Measurements from ENCODE around the gene S100A12. TPM values are rescaled to one million over a fixed set of nuclear protein-coding genes. Genes with fewer than 3 reads are reported as not detected.

Gene S100A12
- polyA plus RNA-seq, 1 experiment, result not detected

- POLR2A ChIA-PET, result no interaction called here
- CTCF ChIA-PET, result interaction anchor here (0.6 to 2.8 kb wide), 4 partner anchors 16 to 232 kb away, joined by 3 to 6 read pairs (median 4); no protein-coding TSS in a partner anchor
- no peak for DNase-seq (ENCODE audit: low read depth)
- no peak overlapping the region for H3K4me3 ChIP-seq (ENCODE audit: low read depth, low read length)
- no peak for TF ChIP-seq CTCF (IDR thresholded peaks at IDR 0.05; ENCODE audit: insufficient read depth, low read depth, low read length)
- no peaks in the 10 kb centered on the region for H3K36me3 ChIP-seq (ENCODE audit: control insufficient read depth, insufficient read depth, low read length)
- H3K27me3 ChIP-seq (ENCODE audit: control insufficient read depth, insufficient read depth, low read length), result no peaks in the 10 kb centered on the region
Observed at GRCh38 chr1:153336650-153337049, 38.8 kb downstream of the S100A12 start.

GRCh38 chr1:153333902-153334301 is 41.5 kb downstream of the S100A12 start:
- Histone ChIP-seq H3K36me3 (ENCODE audit: control insufficient read depth, insufficient read depth, low read length) (no peaks in the 10 kb centered on the region), H3K4me3 (ENCODE audit: low read depth, low read length) (no peak overlapping the region), H3K27me3 (ENCODE audit: control insufficient read depth, insufficient read depth, low read length) (no peaks in the 10 kb centered on the region)
- ChIA-PET CTCF (no interaction called here), POLR2A (no interaction called here)
- DNase-seq (ENCODE audit: low read depth), result no peak
- TF ChIP-seq CTCF (IDR thresholded peaks at IDR 0.05; ENCODE audit: insufficient read depth, low read depth, low read length), result no peak

GRCh38 chr1:153324912-153325311 is 50.5 kb downstream of the S100A12 start:
- H3K27me3 ChIP-seq (ENCODE audit: control insufficient read depth, insufficient read depth, low read length), result no peaks in the 10 kb centered on the region
- TF ChIP-seq CTCF (IDR thresholded peaks at IDR 0.05; ENCODE audit: insufficient read depth, low read depth, low read length), result no peak
- H3K4me3 ChIP-seq (ENCODE audit: low read depth, low read length), result no peak overlapping the region
- no peaks in the 10 kb centered on the region for H3K36me3 ChIP-seq (ENCODE audit: control insufficient read depth, insufficient read depth, low read length)
- ChIA-PET POLR2A (no interaction called here), CTCF (no interaction called here)
- no peak for DNase-seq (ENCODE audit: low read depth)

Small RNA genes lying within 50 kb of the gene (small RNA-seq; reads per million reads assigned to genes)
- gene RNU6-160P (ENCODE audit: insufficient read length, low read depth, low replicate concordance), result not detected
- gene S100A15A (ENCODE audit: insufficient read length, low read depth, low replicate concordance), result not detected

Other genes starting within 250 kb of the S100A12 start
- not detected in 2 replicates for gene SPRR2G, start 224.7 kb downstream of the S100A12 start, polyA plus RNA-seq (2011; rRNA removed)
- gene LELP1, start 172.2 kb downstream of the S100A12 start, polyA plus RNA-seq (2011; rRNA removed), result not detected in 2 replicates
- not detected in 2 replicates for gene PRR9, start 158.0 kb downstream of the S100A12 start, polyA plus RNA-seq (2011; rRNA removed)
- not detected in 2 replicates for gene LORICRIN, start 115.9 kb downstream of the S100A12 start, polyA plus RNA-seq (2011; rRNA removed)
- not detected in 2 replicates for gene PGLYRP3, start 62.7 kb downstream of the S100A12 start, polyA plus RNA-seq (2011; rRNA removed)
- not detected in 2 replicates for gene PGLYRP4, start 26.8 kb downstream of the S100A12 start, polyA plus RNA-seq (2011; rRNA removed)
- gene S100A9, start 17.8 kb downstream of the S100A12 start, polyA plus RNA-seq (2011; rRNA removed), result not detected in 2 replicates
- gene S100A8, start 15.5 kb upstream of the S100A12 start, polyA plus RNA-seq (2011; rRNA removed), result not detected in 2 replicates
- gene S100A7A, start 40.9 kb upstream of the S100A12 start, polyA plus RNA-seq (2011; rRNA removed), result not detected in 2 replicates
- gene S100A7, start 85.0 kb upstream of the S100A12 start, polyA plus RNA-seq (2011; rRNA removed), result not detected in 2 replicates
- gene S100A6, start 160.4 kb upstream of the S100A12 start, polyA plus RNA-seq (2011; rRNA removed), result 1,222 and 1,308 TPM in 2 replicates
- 0.28 and 0.40 TPM in 2 replicates for gene S100A5, start 165.3 kb upstream of the S100A12 start, polyA plus RNA-seq (2011; rRNA removed)
- 529 and 797 TPM in 2 replicates for gene S100A4, start 170.2 kb upstream of the S100A12 start, polyA plus RNA-seq (2011; rRNA removed)
- gene S100A3, start 173.6 kb upstream of the S100A12 start, polyA plus RNA-seq (2011; rRNA removed), result 5.5 and 9.5 TPM in 2 replicates
- 2.0 and 2.7 TPM in 2 replicates for gene S100A2, start 190.2 kb upstream of the S100A12 start, polyA plus RNA-seq (2011; rRNA removed)
- 490 and 699 TPM in 2 replicates for gene S100A16, start 237.5 kb upstream of the S100A12 start, polyA plus RNA-seq (2011; rRNA removed)
- not detected in 2 replicates for gene S100A14, start 240.7 kb upstream of the S100A12 start, polyA plus RNA-seq (2011; rRNA removed)